ENCODE measurements around the gene LYPD5.

DNA sequence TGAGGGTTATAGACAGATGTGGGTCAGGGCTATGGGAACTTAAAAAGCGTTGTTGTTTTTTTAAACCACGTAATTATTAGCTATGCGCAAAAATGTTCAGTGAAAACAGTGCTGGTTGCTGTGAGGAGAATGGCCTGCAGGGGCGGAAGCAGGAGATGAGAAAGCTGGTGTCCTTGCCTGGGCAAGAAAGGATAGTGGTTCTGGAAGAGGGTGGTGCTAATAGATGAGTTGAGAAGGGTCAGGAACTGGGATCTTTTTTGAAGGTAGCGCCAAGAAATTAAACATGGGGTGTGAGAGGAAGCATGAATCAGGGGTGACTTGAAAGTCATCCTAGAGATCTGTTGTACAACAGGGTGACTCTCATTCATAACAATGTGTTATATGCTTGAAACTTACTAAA, 42.7 kb downstream of the LYPD5 start:
- TF ChIP-seq, protein P1, sequence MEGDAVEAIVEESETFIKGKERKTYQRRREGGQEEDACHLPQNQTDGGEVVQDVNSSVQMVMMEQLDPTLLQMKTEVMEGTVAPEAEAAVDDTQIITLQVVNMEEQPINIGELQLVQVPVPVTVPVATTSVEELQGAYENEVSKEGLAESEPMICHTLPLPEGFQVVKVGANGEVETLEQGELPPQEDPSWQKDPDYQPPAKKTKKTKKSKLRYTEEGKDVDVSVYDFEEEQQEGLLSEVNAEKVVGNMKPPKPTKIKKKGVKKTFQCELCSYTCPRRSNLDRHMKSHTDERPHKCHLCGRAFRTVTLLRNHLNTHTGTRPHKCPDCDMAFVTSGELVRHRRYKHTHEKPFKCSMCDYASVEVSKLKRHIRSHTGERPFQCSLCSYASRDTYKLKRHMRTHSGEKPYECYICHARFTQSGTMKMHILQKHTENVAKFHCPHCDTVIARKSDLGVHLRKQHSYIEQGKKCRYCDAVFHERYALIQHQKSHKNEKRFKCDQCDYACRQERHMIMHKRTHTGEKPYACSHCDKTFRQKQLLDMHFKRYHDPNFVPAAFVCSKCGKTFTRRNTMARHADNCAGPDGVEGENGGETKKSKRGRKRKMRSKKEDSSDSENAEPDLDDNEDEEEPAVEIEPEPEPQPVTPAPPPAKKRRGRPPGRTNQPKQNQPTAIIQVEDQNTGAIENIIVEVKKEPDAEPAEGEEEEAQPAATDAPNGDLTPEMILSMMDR (IDR thresholded peaks at IDR 0.05) = no peak
- TF ChIP-seq POLR2A (IDR thresholded peaks at IDR 0.05) = no peak

Data from testis (tissue), 2 donors.